T-helper 1 cell treated with Interleukin-12 subunit alpha and Interleukin-12 subunit beta and Interleukin-4 antibody, amounts not matched to agents 30 μg/mL and 1 μg/mL, for 36 hours (primary cell): ENCODE data around the gene PNPLA8.

Experiments used
- H3K27ac Mint-ChIP-seq: one replicate; pipeline ENCODE4 v1.8.0; 2021; ENCODE audit warnings: mild to moderate bottlenecking, mixed read lengths
- H3K27me3 Mint-ChIP-seq: one replicate; pipeline ENCODE4 v1.8.0; 2021; ENCODE audit warnings: low read depth, mixed read lengths
- H3K36me3 Mint-ChIP-seq: one replicate; pipeline ENCODE4 v1.8.0; 2021; ENCODE audit warnings: low read depth, mixed read lengths
- H3K4me1 Mint-ChIP-seq: one replicate; pipeline ENCODE4 v1.8.0; 2021; ENCODE audit warnings: low read depth, mixed read lengths
- H3K4me3 Mint-ChIP-seq: one replicate; pipeline ENCODE4 v1.8.0; 2021; ENCODE audit warnings: mild to moderate bottlenecking, moderate library complexity, mixed read lengths
- H3K9me3 Mint-ChIP-seq: one replicate; pipeline ENCODE4 v1.8.0; 2021; ENCODE audit warnings: mixed read lengths

The PNPLA8 gene

GRCh38 chr7:108423089-108423989 is 102.6 kb downstream of the PNPLA8 start:
- Mint-ChIP-seq H3K27ac (no peak overlapping the region), H3K4me3 (no peak overlapping the region), H3K9me3 (no peaks in the 10 kb centered on the region), H3K4me1 (peaks cover 3% of the 10 kb centered on the region), H3K36me3 (no peaks in the 10 kb centered on the region), H3K27me3 (peaks cover 13% of the 10 kb centered on the region)

GRCh38 chr7:108421720-108422331 is 104.1 kb downstream of the PNPLA8 start:
- Mint-ChIP-seq H3K27me3 (peaks cover 15% of the 10 kb centered on the region), H3K27ac (no peak overlapping the region), H3K4me3 (no peak overlapping the region), H3K9me3 (no peaks in the 10 kb centered on the region), H3K36me3 (no peaks in the 10 kb centered on the region), H3K4me1 (peaks cover 5% of the 10 kb centered on the region)
